ENCODE results near the gene DDIAS.

The DDIAS gene

GRCh38 chr11:82974851-82975250 lies 73.3 kb downstream of the DDIAS start:
- DNase-seq = no peak

DNA sequence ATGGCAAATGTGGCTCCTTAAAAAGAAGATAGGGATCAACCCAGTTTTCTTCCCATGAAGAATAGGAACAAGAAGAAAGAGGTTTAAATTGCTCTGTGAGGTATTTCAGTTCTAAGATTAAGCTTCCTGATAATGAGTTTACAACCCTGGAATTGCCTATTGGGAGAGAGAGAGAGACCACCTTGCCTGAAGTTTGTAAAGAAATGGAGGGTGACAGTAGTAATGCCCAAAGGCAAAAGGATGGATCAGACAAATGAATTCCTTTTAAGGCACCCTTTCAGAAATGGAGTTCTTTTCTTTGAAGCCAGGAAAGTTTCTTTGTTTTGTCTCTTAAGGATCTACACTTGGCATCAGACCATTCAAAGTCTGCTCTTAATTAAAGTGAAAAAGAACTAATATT lies 74.3 kb downstream of the DDIAS start:
- no peak for DNase-seq

DNA sequence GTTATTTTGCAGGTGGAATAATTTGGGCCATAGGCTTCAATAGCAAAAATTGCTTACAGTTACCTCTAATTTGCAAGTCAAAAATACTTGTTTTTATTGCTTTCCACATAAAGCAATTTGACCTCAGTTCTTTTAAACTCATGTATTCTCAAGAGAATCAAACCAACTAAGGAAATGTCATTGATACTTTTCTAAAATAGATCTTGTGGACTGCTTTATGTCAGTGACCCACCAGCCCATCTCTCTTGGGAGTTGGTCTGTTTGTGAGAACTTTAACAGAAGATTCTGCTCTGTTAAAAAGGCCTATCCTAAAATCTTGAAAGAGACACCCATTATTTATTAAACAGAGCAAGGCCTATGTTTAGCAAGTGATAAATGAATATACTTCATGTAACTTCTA lies 75.2 kb downstream of the DDIAS start:
- DNase-seq = no peak

DNA sequence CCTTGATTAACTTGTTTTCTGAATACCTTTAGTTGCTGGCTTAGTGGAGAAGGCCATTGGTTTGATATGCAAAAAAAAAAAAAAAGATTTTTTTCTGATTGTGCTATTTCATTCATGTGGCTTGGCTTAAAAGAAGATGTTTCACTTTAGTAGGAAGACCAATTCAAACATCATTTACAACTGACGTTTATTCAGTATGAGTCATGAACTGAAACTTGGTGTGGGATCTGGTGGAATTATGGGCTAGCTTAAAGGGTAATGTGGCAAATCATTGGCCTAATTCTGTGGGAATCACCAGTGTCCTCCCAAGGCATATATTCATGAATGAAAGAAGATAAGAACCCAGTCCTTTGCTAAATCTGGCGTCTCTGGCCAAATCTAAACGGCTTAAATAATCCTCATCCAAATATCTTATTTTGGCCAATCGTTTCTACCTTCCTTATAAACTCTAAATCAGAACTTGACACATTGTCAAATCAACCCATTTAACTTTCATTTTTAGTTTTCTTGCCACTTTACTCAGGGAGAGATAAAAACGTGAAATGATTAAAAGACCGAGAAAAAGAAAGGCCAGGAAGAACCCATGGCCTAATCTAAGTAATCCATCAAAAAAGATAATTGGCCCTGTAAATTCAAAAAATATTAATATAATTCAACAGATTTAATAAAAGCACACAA lies 77.0 kb downstream of the DDIAS start:
- DNase-seq = no peak

DNA sequence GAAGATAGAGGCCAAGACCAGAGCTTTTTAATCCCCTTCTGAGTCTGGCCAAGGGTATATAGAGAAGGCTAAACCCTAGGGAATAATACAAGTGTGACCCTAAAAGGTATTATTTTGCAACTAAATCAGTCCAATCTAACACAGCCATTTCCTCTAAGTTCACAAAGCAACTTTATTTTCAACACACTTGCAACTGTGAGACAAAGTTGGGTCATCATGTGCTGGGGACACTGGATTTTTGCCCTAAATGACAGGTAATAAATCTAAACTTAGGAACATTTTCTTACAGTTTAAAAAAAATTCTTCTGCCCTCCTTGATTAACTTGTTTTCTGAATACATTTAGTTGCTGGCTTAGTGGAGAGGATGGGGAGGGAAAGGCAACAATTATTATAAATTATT lies 78.3 kb downstream of the DDIAS start:
- DNase-seq = no peak

GRCh38 chr11:82980292-82980691 lies 78.8 kb downstream of the DDIAS start:
- no peak for DNase-seq

DNA sequence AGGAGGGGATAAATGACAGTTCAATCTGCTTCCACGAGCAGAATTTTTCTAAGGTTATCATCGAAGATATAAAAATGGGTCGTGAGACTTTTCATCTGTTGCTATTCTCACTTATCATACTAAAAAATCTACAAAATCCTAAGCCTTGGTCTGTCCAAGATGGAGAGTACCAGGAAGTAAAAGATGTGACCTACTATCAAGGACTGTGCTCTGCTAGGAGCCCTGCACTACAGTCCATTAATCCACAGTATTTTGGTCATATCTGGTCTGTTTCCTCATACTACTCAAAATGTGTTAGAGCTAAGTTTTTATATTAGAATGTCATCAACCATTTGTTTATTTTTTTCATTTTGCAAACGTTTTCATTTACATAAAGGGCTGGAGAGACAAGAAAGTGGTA lies 79.4 kb downstream of the DDIAS start:
- DNase-seq = no peak

GRCh38 chr11:82981852-82982251 lies 80.3 kb downstream of the DDIAS start:
- DNase-seq = no peak
